K562 (cell line): ENCODE data around the gene MACROD2. TPM values are rescaled to one million over a fixed set of nuclear protein-coding genes. Genes with fewer than 3 reads are reported as not detected.

ENCODE experiments used
- ATAC-seq: fragments of 200-7000 bp; cut with Tn5 transposase; 3 replicates; pipeline ENCODE4 v1.9.1; 2020; ENCODE audit warnings: moderate library complexity
- BruUV-seq: library from RNA; stranded (reverse); fragments of 400-500 nt; replicated peaks from 2 replicates; lab custom pipeline; 2021; lab: Mats Ljungman, UMichigan
- CTCF ChIA-PET: fragments of 300-600 bp; formaldehyde crosslinking; extraction: SDS; loops from one replicate; lab custom pipeline; 2021; ENCODE audit warnings: low intra/inter-chr PET ratio; lab: Yijun Ruan, JAX
- POLR2A ChIA-PET: fragments of 300-600, 350-650 bp; sonication (Branson Sonifier 250); formaldehyde crosslinking; extraction: SDS; loops from one replicate; lab custom pipeline; 2021; ENCODE audit warnings: antibody characterized with exemption, inconsistent platforms; lab: Yijun Ruan, JAX
- DNase-seq, 4 experiments: peaks; one replicate each; pipeline versions ENCODE4 v3.0.0 to v3.0.0-alpha.2; 2011 to 2018; ENCODE audit warnings: low spot score in 3 of 4, mixed read lengths in 3 of 4; ENCODE audit errors: extremely low read depth in 1 of 4
- FAIRE-seq: peaks from 2 replicates; lab custom pipeline; 2011; peaks lifted over from hg19 to GRCh38; lab: Jason Lieb, UNC
- H2AFZ ChIP-seq: 2 replicates; pipeline ENCODE4 v1.6.0; 2011; ENCODE audit warnings: low read depth, low read length, control low read depth, inconsistent platforms
- H3K27ac ChIP-seq: fragments of 200-600 bp; 3 replicates; pipeline ENCODE4 v1.8.0; 2011; ENCODE audit warnings: low read depth, mild to moderate bottlenecking, control low read depth, inconsistent platforms, low read length, moderate library complexity, mixed read lengths; ENCODE audit errors: extremely low read depth
- H3K27me3 ChIP-seq, 2 experiments: fragments of 300-600 bp in 1 of 2; 2 replicates in 1 of 2; 3 replicates in 1 of 2; pipeline versions ENCODE4 v1.6.0 to v1.8.0; 2011; ENCODE audit warnings: inconsistent platforms in 2 of 2, low read length in 2 of 2, mild to moderate bottlenecking in 1 of 2, mixed read lengths in 1 of 2, moderate library complexity in 1 of 2; ENCODE audit not compliant: control insufficient read depth in 2 of 2, insufficient read depth in 2 of 2
- H3K36me3 ChIP-seq: fragments of 300-600 bp; 3 replicates; pipeline ENCODE4 v1.8.0; 2011; ENCODE audit warnings: mild to moderate bottlenecking, low read length, inconsistent platforms; ENCODE audit not compliant: control insufficient read depth, insufficient read depth
- H3K4me1 ChIP-seq, 2 experiments: fragments of 200-600 bp in 1 of 2; replicated peaks in 1 of 2; 2 replicates in 1 of 2; 3 replicates in 1 of 2; pipeline versions ENCODE4 v1.5.1 to v1.8.0; 2011; ENCODE audit warnings: inconsistent platforms in 2 of 2, low read length in 2 of 2, mild to moderate bottlenecking in 1 of 2, mixed read lengths in 1 of 2, moderate library complexity in 1 of 2; ENCODE audit not compliant: control insufficient read depth in 2 of 2, insufficient read depth in 2 of 2
- H3K4me2 ChIP-seq: 2 replicates; pipeline ENCODE4 v1.6.1; 2011; ENCODE audit warnings: low read length, control low read depth, inconsistent platforms, mixed read lengths; ENCODE audit not compliant: insufficient read depth
- H3K4me3 ChIP-seq: fragments of 200-600 bp; sonication (generic), shearing (Covaris generic); 2 replicates; pipeline ENCODE4 v1.5.1; 2016; ENCODE audit warnings: control low read depth, inconsistent platforms
- H3K79me2 ChIP-seq: fragments of 200-600 bp; 3 replicates; pipeline ENCODE4 v1.8.0; 2011; ENCODE audit warnings: low read length, inconsistent platforms; ENCODE audit not compliant: control insufficient read depth, insufficient read depth
- H3K9ac ChIP-seq, 2 experiments: 2 replicates each; pipeline versions ENCODE4 v1.6.0 to v1.6.1; 2011; ENCODE audit warnings: low read depth in 2 of 2, low read length in 2 of 2, control low read depth in 1 of 2, inconsistent platforms in 1 of 2, mild to moderate bottlenecking in 1 of 2, mixed read lengths in 1 of 2; ENCODE audit not compliant: insufficient read depth in 1 of 2
- H3K9me1 ChIP-seq: one replicate; pipeline ENCODE4 v1.6.0; 2011; ENCODE audit warnings: inconsistent platforms, mild to moderate bottlenecking, low read length, moderate library complexity; ENCODE audit not compliant: control insufficient read depth, insufficient read depth
- H3K9me3 ChIP-seq: replicated peaks from 2 replicates; pipeline ENCODE4 v1.5.1; 2011; ENCODE audit warnings: low read depth, low read length, inconsistent platforms; ENCODE audit not compliant: control insufficient read depth, insufficient read depth
- H4K20me1 ChIP-seq: replicated peaks from 2 replicates; pipeline ENCODE4 v1.6.1; 2011; ENCODE audit warnings: low read length, inconsistent platforms, mixed read lengths; ENCODE audit not compliant: control insufficient read depth, insufficient read depth
- CBX8 ChIP-seq: fragments of 200-600 bp; sonication (generic); IDR thresholded peaks from 2 replicates; pipeline ENCODE4 v1.6.1; 2012; ENCODE audit warnings: borderline replicate concordance, mixed run types, low read depth, mild to moderate bottlenecking, moderate library complexity, mixed read lengths, low read length, control low read depth, inconsistent platforms; ENCODE audit not compliant: poor library complexity, severe bottlenecking; ENCODE audit errors: extremely low read depth
- TAF15 ChIP-seq: fragments of 200-400 bp; formaldehyde crosslinking; IDR thresholded peaks from 2 replicates; pipeline ENCODE4 v1.6.1; 2017; ENCODE audit warnings: mild to moderate bottlenecking, low read depth, low read length, moderate library complexity
- TBP ChIP-seq: optimal IDR thresholded peaks from 2 replicates; pipeline ENCODE3; 2011; ENCODE audit warnings: low read depth, low read length, improper control_type of control experiment
- TFAM ChIP-seq: fragments of 250-450 bp; sonication (Bioruptor Pico); conservative IDR thresholded peaks from 2 replicates; pipeline ENCODE4 v1.5.0; 2021; ENCODE audit warnings: mild to moderate bottlenecking, moderate library complexity
- WGBS: fragments of 100-300 bp; shearing (Covaris generic); methylation state at CpG from one replicate; pipeline ENCODE4 v1.1.6; 2016; ENCODE audit warnings: low coverage, mixed read lengths; ENCODE audit not compliant: insufficient coverage; ENCODE audit errors: missing lambda C conversion rate; 5-methylcytosine and 5-hydroxymethylcytosine counted together
- in situ Hi-C: fragments of 300-500 bp; cut with MboI; formaldehyde crosslinking; loops from 4 replicates; pipeline ENCODE4 v1.15.0; 2018; ENCODE audit warnings: inconsistent platforms, mixed read lengths
- intact Hi-C: fragments of 100-400 bp; cut with micrococcal nuclease; formaldehyde crosslinking; loops from 2 replicates; pipeline ENCODE4 v1.14.2; 2022
- polyA plus RNA-seq, 8 experiments: library from polyadenylated mRNA; depleted of rRNA in 4 of 8; stranded (reverse) in 5 of 8; unstranded in 3 of 8; fragments of >200 nt; fragmentation: Nextera tagmentation in 2 of 8; fragmentation: Illumina TruSeq in 1 of 8; extraction: Ambion mirVana in 2 of 8; extraction: Trizol in 1 of 8; gene quantifications; 2 replicates each; pipeline versions ENCODE4 v1.2.1 to v1.2.3, GENCODE V29; 2011 to 2014; ENCODE audit warnings: inconsistent platforms in 1 of 8, missing spikeins in 1 of 8
- total RNA-seq, 7 experiments: library from RNA; depleted of rRNA in 6 of 7; stranded (reverse); fragments of >200 nt in 6 of 7; fragmentation: Illumina TruSeq in 2 of 7; extraction: Trizol in 2 of 7; gene quantifications; 2 replicates each; pipeline versions ENCODE4 v1.2.1 to v1.2.3, GENCODE V29; 2011 to 2021; ENCODE audit warnings: low replicate concordance in 1 of 7
- TF ChIP-seq, protein P1 (sequence below): fragments of 450-650 bp; formaldehyde crosslinking; IDR thresholded peaks from 2 replicates; pipeline ENCODE4 v1.4.0; 2020; ENCODE audit warnings: mild to moderate bottlenecking
- TF ChIP-seq, protein P2 (sequence below): fragments of 250-450 bp; sonication (Bioruptor Pico); IDR thresholded peaks from 2 replicates; pipeline ENCODE4 v1.5.0; 2021
- TF ChIP-seq, protein P3 (sequence below): fragments of 250-450 bp; sonication (Bioruptor Pico); IDR thresholded peaks from 2 replicates; pipeline ENCODE4 v1.9.0; 2021; ENCODE audit warnings: mild to moderate bottlenecking, inconsistent platforms
- TF ChIP-seq, protein P4 (sequence below): fragments of 250-450 bp; sonication (Bioruptor Pico); IDR thresholded peaks from 2 replicates; pipeline ENCODE4 v1.4.0; 2020; ENCODE audit warnings: mild to moderate bottlenecking, moderate library complexity
- TF ChIP-seq, protein P5 (sequence below): IDR thresholded peaks from 2 replicates; pipeline ENCODE4 v1.6.1; 2011; ENCODE audit warnings: borderline replicate concordance, low read depth, mild to moderate bottlenecking, moderate library complexity, low read length; ENCODE audit not compliant: insufficient read depth, poor library complexity, severe bottlenecking
- TF ChIP-seq, protein P6 (sequence below): fragments of 250-450 bp; sonication (Bioruptor Pico); IDR thresholded peaks from 2 replicates; pipeline ENCODE4 v1.8.0; 2021; ENCODE audit warnings: mild to moderate bottlenecking, moderate library complexity

Gene MACROD2
- total and polyA plus RNA-seq, 9 of the 15 experiments (the other 6 are each of a cell fraction or from before 2014, with no cell fraction given), result not detected

DNA sequence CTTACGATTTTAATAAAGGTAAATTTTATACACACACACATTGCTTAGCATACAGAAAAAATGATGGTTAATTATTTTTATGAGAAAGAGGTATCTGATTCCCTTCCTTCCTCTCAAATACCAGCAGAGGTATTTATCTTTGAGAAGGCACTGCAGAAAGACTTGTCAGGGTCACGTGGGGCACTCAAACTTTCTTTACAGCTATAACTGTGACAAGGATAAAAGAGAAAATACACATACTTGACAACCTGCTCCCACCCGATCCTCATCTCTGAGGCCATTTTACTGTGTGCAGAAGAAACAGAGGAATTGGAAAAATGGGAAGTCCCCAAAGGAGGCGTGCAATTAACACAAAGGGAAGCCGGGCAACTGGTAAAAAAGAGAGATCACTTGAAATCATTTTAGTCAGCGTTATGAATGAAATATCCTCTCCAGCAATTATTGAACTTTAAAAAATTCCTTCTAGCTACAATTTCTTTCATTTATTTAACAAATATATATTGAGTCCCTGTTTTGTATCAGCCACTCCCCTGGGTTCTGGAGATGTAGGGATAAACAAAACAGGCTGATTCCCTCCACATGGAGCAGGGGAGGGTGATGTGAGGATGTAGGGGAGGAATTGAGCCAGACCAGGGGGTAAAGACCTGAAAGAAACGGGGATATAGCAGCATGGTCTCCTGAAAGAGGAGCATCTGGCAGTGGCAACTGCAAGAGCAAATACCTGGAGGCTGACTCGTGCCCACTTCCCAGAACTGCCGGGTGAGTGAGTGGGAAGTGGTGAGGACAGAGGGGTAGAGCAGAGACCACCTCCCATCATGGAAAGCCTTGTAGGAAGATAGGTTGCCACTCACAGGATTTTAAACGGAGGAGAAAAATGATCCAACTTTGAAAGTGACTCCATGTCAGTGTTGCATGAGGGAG is 2067.6 kb downstream of the MACROD2 start:
- FAIRE-seq, result no peak
- DNase-seq, result no peak
- H4K20me1 ChIP-seq, result no peaks in the 10 kb centered on the region
- H3K27me3 ChIP-seq, result no peaks in the 10 kb centered on the region
- H3K27ac ChIP-seq, result no peak overlapping the region
- H3K9ac ChIP-seq, result no peak overlapping the region
- H3K9me1 ChIP-seq, result no peaks in the 10 kb centered on the region
- ChIA-PET CTCF (no interaction called here), POLR2A (no interaction called here)
- H3K4me2 ChIP-seq, result no peak overlapping the region
- no peak overlapping the region for H3K4me3 ChIP-seq
- ATAC-seq, result no peak
- in situ Hi-C loops, result no loop called here
- H3K9me3 ChIP-seq, result no peaks in the 10 kb centered on the region
- H3K36me3 ChIP-seq, result no peaks in the 10 kb centered on the region
- no peaks in the 10 kb centered on the region for H3K79me2 ChIP-seq
- intact Hi-C loops, result no loop called here
- WGBS, result 4% methylated on average over 8 of the region's 10 CpGs
- H2AFZ ChIP-seq, result no peak overlapping the region
- H3K4me1 ChIP-seq, result no peaks in the 10 kb centered on the region
- no TSS peak for BruUV-seq
- TF ChIP-seq, protein P1, sequence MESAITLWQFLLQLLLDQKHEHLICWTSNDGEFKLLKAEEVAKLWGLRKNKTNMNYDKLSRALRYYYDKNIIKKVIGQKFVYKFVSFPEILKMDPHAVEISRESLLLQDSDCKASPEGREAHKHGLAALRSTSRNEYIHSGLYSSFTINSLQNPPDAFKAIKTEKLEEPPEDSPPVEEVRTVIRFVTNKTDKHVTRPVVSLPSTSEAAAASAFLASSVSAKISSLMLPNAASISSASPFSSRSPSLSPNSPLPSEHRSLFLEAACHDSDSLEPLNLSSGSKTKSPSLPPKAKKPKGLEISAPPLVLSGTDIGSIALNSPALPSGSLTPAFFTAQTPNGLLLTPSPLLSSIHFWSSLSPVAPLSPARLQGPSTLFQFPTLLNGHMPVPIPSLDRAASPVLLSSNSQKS (CRISPR knock-in tag), result no peak
- TF ChIP-seq, protein P2, sequence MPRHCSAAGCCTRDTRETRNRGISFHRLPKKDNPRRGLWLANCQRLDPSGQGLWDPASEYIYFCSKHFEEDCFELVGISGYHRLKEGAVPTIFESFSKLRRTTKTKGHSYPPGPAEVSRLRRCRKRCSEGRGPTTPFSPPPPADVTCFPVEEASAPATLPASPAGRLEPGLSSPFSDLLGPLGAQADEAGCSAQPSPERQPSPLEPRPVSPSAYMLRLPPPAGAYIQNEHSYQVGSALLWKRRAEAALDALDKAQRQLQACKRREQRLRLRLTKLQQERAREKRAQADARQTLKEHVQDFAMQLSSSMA (CRISPR knock-in tag), result no peak
- TF ChIP-seq, protein P3, sequence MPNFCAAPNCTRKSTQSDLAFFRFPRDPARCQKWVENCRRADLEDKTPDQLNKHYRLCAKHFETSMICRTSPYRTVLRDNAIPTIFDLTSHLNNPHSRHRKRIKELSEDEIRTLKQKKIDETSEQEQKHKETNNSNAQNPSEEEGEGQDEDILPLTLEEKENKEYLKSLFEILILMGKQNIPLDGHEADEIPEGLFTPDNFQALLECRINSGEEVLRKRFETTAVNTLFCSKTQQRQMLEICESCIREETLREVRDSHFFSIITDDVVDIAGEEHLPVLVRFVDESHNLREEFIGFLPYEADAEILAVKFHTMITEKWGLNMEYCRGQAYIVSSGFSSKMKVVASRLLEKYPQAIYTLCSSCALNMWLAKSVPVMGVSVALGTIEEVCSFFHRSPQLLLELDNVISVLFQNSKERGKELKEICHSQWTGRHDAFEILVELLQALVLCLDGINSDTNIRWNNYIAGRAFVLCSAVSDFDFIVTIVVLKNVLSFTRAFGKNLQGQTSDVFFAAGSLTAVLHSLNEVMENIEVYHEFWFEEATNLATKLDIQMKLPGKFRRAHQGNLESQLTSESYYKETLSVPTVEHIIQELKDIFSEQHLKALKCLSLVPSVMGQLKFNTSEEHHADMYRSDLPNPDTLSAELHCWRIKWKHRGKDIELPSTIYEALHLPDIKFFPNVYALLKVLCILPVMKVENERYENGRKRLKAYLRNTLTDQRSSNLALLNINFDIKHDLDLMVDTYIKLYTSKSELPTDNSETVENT (CRISPR knock-in tag), result no peak
- TF ChIP-seq, protein P4, sequence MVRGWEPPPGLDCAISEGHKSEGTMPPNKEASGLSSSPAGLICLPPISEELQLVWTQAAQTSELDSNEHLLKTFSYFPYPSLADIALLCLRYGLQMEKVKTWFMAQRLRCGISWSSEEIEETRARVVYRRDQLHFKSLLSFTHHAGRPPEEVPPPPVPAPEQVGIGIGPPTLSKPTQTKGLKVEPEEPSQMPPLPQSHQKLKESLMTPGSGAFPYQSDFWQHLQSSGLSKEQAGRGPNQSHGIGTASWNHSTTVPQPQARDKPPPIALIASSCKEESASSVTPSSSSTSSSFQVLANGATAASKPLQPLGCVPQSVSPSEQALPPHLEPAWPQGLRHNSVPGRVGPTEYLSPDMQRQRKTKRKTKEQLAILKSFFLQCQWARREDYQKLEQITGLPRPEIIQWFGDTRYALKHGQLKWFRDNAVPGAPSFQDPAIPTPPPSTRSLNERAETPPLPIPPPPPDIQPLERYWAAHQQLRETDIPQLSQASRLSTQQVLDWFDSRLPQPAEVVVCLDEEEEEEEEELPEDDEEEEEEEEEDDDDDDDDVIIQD (CRISPR knock-in tag), result no peak
- no peak for TF ChIP-seq TFAM (CRISPR knock-in tag)
- TF ChIP-seq, protein P5, sequence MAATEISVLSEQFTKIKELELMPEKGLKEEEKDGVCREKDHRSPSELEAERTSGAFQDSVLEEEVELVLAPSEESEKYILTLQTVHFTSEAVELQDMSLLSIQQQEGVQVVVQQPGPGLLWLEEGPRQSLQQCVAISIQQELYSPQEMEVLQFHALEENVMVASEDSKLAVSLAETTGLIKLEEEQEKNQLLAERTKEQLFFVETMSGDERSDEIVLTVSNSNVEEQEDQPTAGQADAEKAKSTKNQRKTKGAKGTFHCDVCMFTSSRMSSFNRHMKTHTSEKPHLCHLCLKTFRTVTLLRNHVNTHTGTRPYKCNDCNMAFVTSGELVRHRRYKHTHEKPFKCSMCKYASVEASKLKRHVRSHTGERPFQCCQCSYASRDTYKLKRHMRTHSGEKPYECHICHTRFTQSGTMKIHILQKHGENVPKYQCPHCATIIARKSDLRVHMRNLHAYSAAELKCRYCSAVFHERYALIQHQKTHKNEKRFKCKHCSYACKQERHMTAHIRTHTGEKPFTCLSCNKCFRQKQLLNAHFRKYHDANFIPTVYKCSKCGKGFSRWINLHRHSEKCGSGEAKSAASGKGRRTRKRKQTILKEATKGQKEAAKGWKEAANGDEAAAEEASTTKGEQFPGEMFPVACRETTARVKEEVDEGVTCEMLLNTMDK, result no peak
- TF ChIP-seq, protein P6, sequence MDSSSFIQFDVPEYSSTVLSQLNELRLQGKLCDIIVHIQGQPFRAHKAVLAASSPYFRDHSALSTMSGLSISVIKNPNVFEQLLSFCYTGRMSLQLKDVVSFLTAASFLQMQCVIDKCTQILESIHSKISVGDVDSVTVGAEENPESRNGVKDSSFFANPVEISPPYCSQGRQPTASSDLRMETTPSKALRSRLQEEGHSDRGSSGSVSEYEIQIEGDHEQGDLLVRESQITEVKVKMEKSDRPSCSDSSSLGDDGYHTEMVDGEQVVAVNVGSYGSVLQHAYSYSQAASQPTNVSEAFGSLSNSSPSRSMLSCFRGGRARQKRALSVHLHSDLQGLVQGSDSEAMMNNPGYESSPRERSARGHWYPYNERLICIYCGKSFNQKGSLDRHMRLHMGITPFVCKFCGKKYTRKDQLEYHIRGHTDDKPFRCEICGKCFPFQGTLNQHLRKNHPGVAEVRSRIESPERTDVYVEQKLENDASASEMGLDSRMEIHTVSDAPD (CRISPR knock-in tag), result no peak
- no peak for TF ChIP-seq CBX8
- no peak for TF ChIP-seq TAF15
- no peak for TF ChIP-seq TBP
